Activated CD4-positive, alpha-beta T cell treated with anti-CD3 and anti-CD28 coated beads, Interleukin-2, amount 10 ng/mL, durations not matched to agents 7 days and 5 days (primary cell): ENCODE data around the gene COL2A1. TPM values are rescaled to one million over a fixed set of nuclear protein-coding genes. Genes with fewer than 3 reads are reported as not detected.
A peak's percentile ranks its signal among the peaks of the same experiment; 100 is the strongest.

ENCODE experiments used
- CTCF ChIA-PET: fragments of 350-600 bp; sonication (Branson Sonifier 250); formaldehyde crosslinking; loops from one replicate; lab custom pipeline; 2021; ENCODE audit warnings: antibody characterized with exemption; lab: Charles Lee
- POLR2A ChIA-PET: fragments of 350-600 bp; sonication (Branson Sonifier 250); formaldehyde crosslinking; loops from one replicate; lab custom pipeline; 2021; ENCODE audit warnings: antibody characterized with exemption; lab: Charles Lee
- DNase-seq: peaks from one replicate; pipeline ENCODE4 v3.0.0-alpha.2; 2020
- H3K27ac Mint-ChIP-seq: one replicate; pipeline ENCODE4 v1.8.0; 2021; ENCODE audit warnings: mild to moderate bottlenecking, moderate library complexity, mixed read lengths
- H3K27me3 Mint-ChIP-seq: one replicate; pipeline ENCODE4 v1.8.0; 2021; ENCODE audit warnings: mixed read lengths
- H3K36me3 Mint-ChIP-seq: one replicate; pipeline ENCODE4 v1.8.0; 2021; ENCODE audit warnings: low read depth, mixed read lengths
- H3K4me1 Mint-ChIP-seq: one replicate; pipeline ENCODE4 v1.8.0; 2021; ENCODE audit warnings: mixed read lengths
- H3K4me3 Mint-ChIP-seq: one replicate; pipeline ENCODE4 v1.8.0; 2021; ENCODE audit warnings: mild to moderate bottlenecking, moderate library complexity, mixed read lengths
- H3K9me3 Mint-ChIP-seq: one replicate; pipeline ENCODE4 v1.8.0; 2021; ENCODE audit warnings: mixed read lengths
- total RNA-seq, 2 experiments: library from RNA; stranded (reverse); gene quantifications; one replicate each; pipeline ENCODE4 v1.2.3, GENCODE V29; 2021

Gene COL2A1
- total RNA-seq, 2 experiments from 2014 or later: not detected

- peaks cover 85% of the 10 kb centered on the region for H3K27me3 Mint-ChIP-seq
- H3K4me3 Mint-ChIP-seq: no peak overlapping the region
- DNase-seq: no peak
- H3K9me3 Mint-ChIP-seq: no peaks in the 10 kb centered on the region
- H3K27ac Mint-ChIP-seq: no peak overlapping the region
- H3K4me1 Mint-ChIP-seq: peaks cover 27% of the 10 kb centered on the region
- CTCF ChIA-PET: interaction anchor here (0.6 to 1.6 kb wide), 7 partner anchors 10 to 83 kb away, joined by 3 to 5 read pairs (median 3); partner anchors contain the start of gene TMEM106C
- POLR2A ChIA-PET: no interaction called here
- H3K36me3 Mint-ChIP-seq: no peaks in the 10 kb centered on the region
These were observed 12.9 kb downstream of the COL2A1 start for GRCh38 chr12:47991106-47992061.

- Mint-ChIP-seq H3K4me3 (no peak overlapping the region), H3K27ac (peak overlapping the region; percentile 19), H3K4me1 (peaks cover 27% of the 10 kb centered on the region), H3K36me3 (no peaks in the 10 kb centered on the region), H3K27me3 (peaks cover 78% of the 10 kb centered on the region), H3K9me3 (no peaks in the 10 kb centered on the region)
- peak; percentile 87 for DNase-seq
- CTCF ChIA-PET: interaction anchor here (0.6 to 1.6 kb wide), 6 partner anchors 10 to 84 kb away, joined by 3 to 5 read pairs (median 4); partner anchors contain the start of gene TMEM106C
- POLR2A ChIA-PET: no interaction called here
These were observed 13.7 kb downstream of the COL2A1 start for GRCh38 chr12:47990351-47991105.

- H3K36me3 Mint-ChIP-seq: no peaks in the 10 kb centered on the region
- CTCF ChIA-PET: no interaction called here
- H3K27me3 Mint-ChIP-seq: peaks cover 72% of the 10 kb centered on the region
- peaks cover 27% of the 10 kb centered on the region for H3K4me1 Mint-ChIP-seq
- POLR2A ChIA-PET: no interaction called here
- no peak for DNase-seq
- no peak overlapping the region for H3K27ac Mint-ChIP-seq
- no peak overlapping the region for H3K4me3 Mint-ChIP-seq
- H3K9me3 Mint-ChIP-seq: no peaks in the 10 kb centered on the region
These were observed 14.6 kb downstream of the COL2A1 start for GRCh38 chr12:47989666-47990065.

- peaks cover 65% of the 10 kb centered on the region for H3K27me3 Mint-ChIP-seq
- H3K4me3 Mint-ChIP-seq: no peak overlapping the region
- H3K4me1 Mint-ChIP-seq: peaks cover 27% of the 10 kb centered on the region
- CTCF ChIA-PET: no interaction called here
- H3K36me3 Mint-ChIP-seq: no peaks in the 10 kb centered on the region
- POLR2A ChIA-PET: no interaction called here
- H3K27ac Mint-ChIP-seq: no peak overlapping the region
- no peak for DNase-seq
- no peaks in the 10 kb centered on the region for H3K9me3 Mint-ChIP-seq
These were observed 15.3 kb downstream of the COL2A1 start for GRCh38 chr12:47989023-47989417.

GRCh38 chr12:47988073-47989022, 15.9 kb downstream of the COL2A1 start:
- CTCF ChIA-PET: interaction anchor here (0.6 to 1.0 kb wide), 2 partner anchors 11 to 538 kb away, joined by 3 read pairs; no protein-coding TSS in a partner anchor
- no peak overlapping the region for H3K27ac Mint-ChIP-seq
- no peaks in the 10 kb centered on the region for H3K9me3 Mint-ChIP-seq
- no peaks in the 10 kb centered on the region for H3K36me3 Mint-ChIP-seq
- no peak overlapping the region for H3K4me3 Mint-ChIP-seq
- POLR2A ChIA-PET: no interaction called here
- peaks cover 59% of the 10 kb centered on the region for H3K27me3 Mint-ChIP-seq
- no peak for DNase-seq
- peaks cover 27% of the 10 kb centered on the region for H3K4me1 Mint-ChIP-seq

- POLR2A ChIA-PET: no interaction called here
- no peak for DNase-seq
- H3K36me3 Mint-ChIP-seq: no peaks in the 10 kb centered on the region
- no peak overlapping the region for H3K4me3 Mint-ChIP-seq
- H3K27ac Mint-ChIP-seq: no peak overlapping the region
- CTCF ChIA-PET: interaction anchor here (0.6 to 1.0 kb wide), 2 partner anchors 11 to 539 kb away, joined by 3 read pairs; no protein-coding TSS in a partner anchor
- peaks cover 27% of the 10 kb centered on the region for H3K4me1 Mint-ChIP-seq
- H3K9me3 Mint-ChIP-seq: no peaks in the 10 kb centered on the region
- peaks cover 53% of the 10 kb centered on the region for H3K27me3 Mint-ChIP-seq
These were observed 16.7 kb downstream of the COL2A1 start for GRCh38 chr12:47987411-47988072.

GRCh38 chr12:47986832-47987231, 17.4 kb downstream of the COL2A1 start:
- Mint-ChIP-seq H3K27ac (no peak overlapping the region), H3K4me3 (no peak overlapping the region), H3K9me3 (no peaks in the 10 kb centered on the region), H3K27me3 (peaks cover 46% of the 10 kb centered on the region), H3K4me1 (peaks cover 27% of the 10 kb centered on the region), H3K36me3 (no peaks in the 10 kb centered on the region)
- no peak for DNase-seq
- CTCF ChIA-PET: no interaction called here
- POLR2A ChIA-PET: no interaction called here

GRCh38 chr12:47986291-47986660, 18.0 kb downstream of the COL2A1 start:
- Mint-ChIP-seq H3K4me1 (peaks cover 25% of the 10 kb centered on the region), H3K9me3 (no peaks in the 10 kb centered on the region), H3K27ac (no peak overlapping the region), H3K27me3 (peaks cover 40% of the 10 kb centered on the region), H3K4me3 (no peak overlapping the region), H3K36me3 (no peaks in the 10 kb centered on the region)
- ChIA-PET POLR2A (no interaction called here), CTCF (no interaction called here)
- no peak for DNase-seq

- DNase-seq: no peak
- Mint-ChIP-seq H3K4me1 (peaks cover 20% of the 10 kb centered on the region), H3K27ac (no peak overlapping the region), H3K4me3 (no peak overlapping the region), H3K36me3 (no peaks in the 10 kb centered on the region), H3K9me3 (no peaks in the 10 kb centered on the region), H3K27me3 (peaks cover 35% of the 10 kb centered on the region)
- ChIA-PET CTCF (no interaction called here), POLR2A (no interaction called here)
These were observed 18.5 kb downstream of the COL2A1 start for GRCh38 chr12:47985596-47986290.

GRCh38 chr12:47984331-47984801, 19.9 kb downstream of the COL2A1 start:
- Mint-ChIP-seq H3K4me3 (no peak overlapping the region), H3K36me3 (no peaks in the 10 kb centered on the region), H3K27me3 (peaks cover 30% of the 10 kb centered on the region), H3K4me1 (peaks cover 6% of the 10 kb centered on the region), H3K9me3 (no peaks in the 10 kb centered on the region), H3K27ac (no peak overlapping the region)
- DNase-seq: no peak
- POLR2A ChIA-PET: no interaction called here
- CTCF ChIA-PET: no interaction called here

- POLR2A ChIA-PET: no interaction called here
- no peak overlapping the region for H3K4me3 Mint-ChIP-seq
- CTCF ChIA-PET: no interaction called here
- no peaks in the 10 kb centered on the region for H3K9me3 Mint-ChIP-seq
- no peaks in the 10 kb centered on the region for H3K36me3 Mint-ChIP-seq
- no peaks in the 10 kb centered on the region for H3K4me1 Mint-ChIP-seq
- H3K27ac Mint-ChIP-seq: no peak overlapping the region
- H3K27me3 Mint-ChIP-seq: peaks cover 24% of the 10 kb centered on the region
- DNase-seq: no peak
These were observed 20.6 kb downstream of the COL2A1 start for GRCh38 chr12:47983541-47984115.
